Measurements from ENCODE around the gene MGAT1. TPM values are rescaled to one million over a fixed set of nuclear protein-coding genes. Genes with fewer than 3 reads are reported as not detected.

MGAT1 gene
- total RNA-seq, 1 experiment from 2014 or later: 53.0 TPM

GRCh38 chr5:180815293-180815917 is 12.8 kb upstream of the MGAT1 start:
- TF ChIP-seq SIN3A (IDR thresholded peaks at IDR 0.05; ENCODE audit: low read depth): no peak
- no peak for TF ChIP-seq ZNF274 (IDR thresholded peaks at IDR 0.05; ENCODE audit: low read depth, low read length)
- no peak for TF ChIP-seq TCF7L2 (IDR thresholded peaks at IDR 0.05; ENCODE audit: borderline replicate concordance, extremely low read depth, insufficient read depth, insufficient read length)
- no peak for TF ChIP-seq RAD21 (IDR thresholded peaks at IDR 0.05; ENCODE audit: low read depth)
- TF ChIP-seq MAX (IDR thresholded peaks at IDR 0.05): no peak
- TF ChIP-seq EZH2 (IDR thresholded peaks at IDR 0.05): no peak
- TF ChIP-seq POLR2A (IDR thresholded peaks at IDR 0.05; ENCODE audit: borderline replicate concordance, extremely low read depth, insufficient read depth, insufficient read length): no peak
- no peak for TF ChIP-seq CTCF (IDR thresholded peaks at IDR 0.05 in 2 of 3, conservative IDR thresholded peaks at IDR 0.05 in 1 of 3; ENCODE audit: borderline replicate concordance in 1 of 3, insufficient read depth in 1 of 3, low read depth in 2 of 3, low read length in 2 of 3)
- TF ChIP-seq POLR2AphosphoS5 (IDR thresholded peaks at IDR 0.05; ENCODE audit: low read depth, low read length): no peak
- TF ChIP-seq REST (IDR thresholded peaks at IDR 0.05; ENCODE audit: low read depth): no peak
- TF ChIP-seq EZH2phosphoT487 (IDR thresholded peaks at IDR 0.05; ENCODE audit: borderline replicate concordance): no peak
- TF ChIP-seq ZFX (IDR thresholded peaks at IDR 0.05): no peak
- TF ChIP-seq YY1 (IDR thresholded peaks at IDR 0.05; ENCODE audit: extremely low read depth, insufficient replicate concordance, low read depth, low read length): no peak
- no peak for TF ChIP-seq ELF1 (IDR thresholded peaks at IDR 0.05; ENCODE audit: borderline replicate concordance, low read depth)
- TF ChIP-seq ZBTB33 (IDR thresholded peaks at IDR 0.05; ENCODE audit: extremely low read depth, insufficient replicate concordance, low read length): no peak
- intact Hi-C loops (cut with micrococcal nuclease): no loop called here
- Histone ChIP-seq H3K27me3 (ENCODE audit: insufficient read depth, low read length) (no peaks in the 10 kb centered on the region), H3K4me1 (ENCODE audit: control insufficient read depth in 1 of 2, insufficient read depth in 2 of 2, low read length in 2 of 2) (peaks cover 8 to 16% of the 10 kb centered on the region in 2 experiments; a peak in 3 of 4 replicates), H3K4me3 (replicated peaks in 1 of 2; ENCODE audit: low read depth in 1 of 2, low read length in 2 of 2) (no peak overlapping the region), H3K9ac (ENCODE audit: low read length) (no peak overlapping the region), H2AFZ (ENCODE audit: low read depth, low read length, poor library complexity, severe bottlenecking) (no peak overlapping the region), H3K4me2 (ENCODE audit: low read length) (no peak overlapping the region), H4K20me1 (ENCODE audit: insufficient read depth) (no peaks in the 10 kb centered on the region), H3K9me2 (ENCODE audit: insufficient read depth) (no peaks in the 10 kb centered on the region), H3K9me3 (ENCODE audit: control insufficient read depth in 1 of 2, insufficient read depth in 1 of 2, low read depth in 1 of 2, low read length in 2 of 2) (no peaks in the 10 kb centered on the region), H3K79me2 (ENCODE audit: insufficient read depth, low read length) (no peaks in the 10 kb centered on the region), H3K36me3 (ENCODE audit: control insufficient read depth in 1 of 2, insufficient read depth in 2 of 2, low read length in 2 of 2) (no peaks in the 10 kb centered on the region), H3K27ac (ENCODE audit: low read depth, low read length) (no peak overlapping the region)
- no TSS peak for BruUV-seq (replicated peaks)
- ChIA-PET RAD21 (ENCODE audit: low non-redundant PET in 1 of 2, low total read pairs in 2 of 2, uncharacterized antibody in 2 of 2, unreplicated experiment in 2 of 2) (no interaction called here), POLR2A (no interaction called here), CTCF (no interaction called here)
- no peak for DNase-seq (ENCODE audit: low read depth, low spot score)
- no peak for ATAC-seq
